GM21367 (cell line): Measurements from ENCODE around the gene RAB20.
"Not testable (repeated sequence)": the region's sequence is repeated elsewhere in the genome, so short reads cannot be mapped to it uniquely, and the experiment has no call there.

ENCODE experiments used
- ATAC-seq: cut with Tn5 transposase; IDR thresholded peaks from one replicate; pipeline ENCODE4 v1.9.1; 2021; ENCODE audit not compliant: unreplicated experiment

RAB20 gene

DNA sequence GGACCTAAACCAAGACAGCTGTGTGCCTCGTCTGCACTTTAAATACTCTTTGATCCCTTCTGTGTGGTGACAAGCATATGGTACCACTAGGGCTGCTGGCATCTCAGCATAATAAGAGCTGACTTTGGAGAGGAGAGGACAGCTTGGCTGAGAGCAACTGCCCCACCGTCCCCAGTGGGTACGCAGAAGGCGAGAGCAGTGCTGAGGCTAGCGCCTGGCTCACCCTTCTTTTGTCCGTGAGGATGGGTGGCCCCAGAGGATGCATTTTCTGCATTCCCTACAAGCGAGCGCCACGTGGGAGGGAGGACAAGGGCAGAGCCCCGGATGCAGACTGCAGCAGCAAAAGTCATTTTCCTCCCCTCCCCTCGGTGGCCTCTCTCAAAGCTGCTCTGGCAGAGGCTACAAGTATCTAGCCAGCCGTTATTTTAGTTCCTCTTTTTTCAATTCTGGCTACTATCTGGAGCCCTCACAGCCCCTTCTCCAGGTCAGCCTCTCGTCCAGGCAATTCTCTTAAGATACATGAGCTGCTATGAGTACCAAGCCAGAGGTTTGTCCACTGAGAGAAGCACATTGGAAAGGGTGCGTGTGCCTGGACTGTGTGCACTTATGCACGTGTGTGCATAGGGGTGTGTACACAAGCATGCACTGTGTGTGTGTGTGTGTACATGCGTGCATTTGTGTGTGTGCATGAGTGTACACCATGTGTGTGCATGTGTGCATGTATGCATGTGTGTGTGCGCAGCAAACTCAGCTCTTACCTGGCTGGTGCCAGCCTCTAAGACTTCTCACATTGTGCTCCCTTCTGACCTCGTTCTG lies 51.3 kb downstream of the RAB20 start:
- no peak for ATAC-seq

DNA sequence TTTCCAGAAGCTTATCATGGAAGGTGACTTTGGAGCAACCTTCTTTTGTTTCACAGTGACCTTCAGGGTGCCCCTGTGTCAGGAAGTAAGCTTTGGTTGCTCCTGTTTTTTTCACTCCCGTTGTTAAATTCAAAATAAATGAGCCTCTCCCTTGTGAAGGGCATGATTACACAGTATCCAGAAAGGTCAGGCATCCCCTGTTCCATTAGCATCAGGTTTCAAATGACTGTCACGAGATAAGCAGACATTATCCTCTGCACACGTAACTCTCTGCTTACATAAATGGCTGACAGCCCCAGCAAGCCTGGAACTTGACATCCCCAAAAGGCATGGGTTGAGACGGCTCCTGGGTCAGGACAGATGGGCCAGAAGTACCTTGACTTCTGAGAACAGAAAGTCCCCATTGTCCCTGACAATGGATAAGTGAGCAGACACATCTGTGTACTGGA lies 52.0 kb downstream of the RAB20 start:
- no peak for ATAC-seq

GRCh38 chr13:110507678-110508381 lies 53.7 kb downstream of the RAB20 start:
- no peak for ATAC-seq

DNA sequence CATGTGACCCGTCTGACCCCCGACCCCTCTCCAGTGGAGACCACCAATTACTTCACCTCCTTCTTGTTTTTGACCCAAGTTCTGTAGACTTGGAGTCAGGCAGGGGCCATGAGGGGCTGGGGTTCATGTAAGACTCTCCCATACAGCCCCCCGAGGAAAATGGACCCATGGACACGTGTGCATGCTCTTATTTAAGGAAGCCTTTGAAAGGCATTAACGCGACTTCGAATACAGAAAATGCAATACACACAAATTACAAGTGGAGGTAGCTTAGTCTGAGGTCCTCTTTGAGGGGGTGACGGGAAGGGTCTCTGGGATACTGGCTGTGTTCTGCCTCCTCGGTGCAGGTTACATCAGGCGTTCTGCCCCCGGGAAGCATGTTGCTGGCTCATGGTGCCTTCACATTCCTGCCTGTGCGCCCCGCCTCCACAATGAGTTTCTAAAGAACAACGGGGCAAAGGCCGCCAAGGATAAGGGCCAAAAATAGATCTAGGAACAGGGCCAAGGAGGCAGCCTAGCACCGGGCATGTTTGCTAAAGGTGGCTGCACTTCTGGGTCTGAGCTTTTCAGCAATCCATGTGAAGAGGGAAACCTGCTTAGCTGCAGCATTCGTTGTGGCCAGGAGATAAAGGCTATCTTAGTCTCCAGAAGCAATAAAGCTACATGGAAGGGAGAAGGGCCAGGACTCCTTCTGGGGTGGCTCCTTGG lies 54.5 kb downstream of the RAB20 start:
- ATAC-seq = no peak

DNA sequence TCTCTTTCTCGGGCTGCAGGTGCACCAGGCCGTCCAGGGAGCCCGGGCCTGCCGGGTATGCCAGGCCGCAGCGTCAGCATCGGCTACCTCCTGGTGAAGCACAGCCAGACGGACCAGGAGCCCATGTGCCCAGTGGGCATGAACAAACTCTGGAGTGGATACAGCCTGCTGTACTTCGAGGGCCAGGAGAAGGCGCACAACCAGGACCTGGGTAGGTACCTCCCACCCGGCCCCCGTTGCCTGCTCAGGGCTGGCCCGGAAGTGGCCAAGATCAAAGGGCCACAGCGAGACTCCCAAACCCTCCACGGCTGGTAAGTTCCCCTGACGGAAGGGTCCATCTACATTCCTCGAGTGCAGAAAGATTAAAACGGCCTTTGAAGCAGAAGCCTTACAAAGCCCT lies 55.1 kb downstream of the RAB20 start:
- no peak for ATAC-seq

DNA sequence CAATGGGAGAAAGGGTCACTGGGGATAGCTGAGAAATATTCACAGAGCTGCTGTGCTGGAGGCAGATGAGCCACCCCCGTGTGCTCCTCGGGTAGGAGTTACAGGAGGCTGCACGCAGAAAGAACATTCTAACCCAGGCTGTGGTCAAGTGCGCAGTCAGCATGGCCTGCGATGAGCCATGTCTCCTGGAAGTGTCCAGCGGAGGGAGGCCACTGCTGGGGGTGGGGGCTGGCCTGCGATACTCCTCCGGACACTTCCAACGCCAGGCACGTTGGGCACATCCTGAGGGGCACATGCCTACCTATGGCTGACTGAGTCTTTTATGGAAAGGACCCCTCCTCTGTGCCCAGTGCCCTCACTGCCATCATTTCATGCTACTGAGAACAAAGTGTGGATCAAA lies 55.9 kb downstream of the RAB20 start:
- no peak for ATAC-seq

GRCh38 chr13:110503979-110504499 lies 57.5 kb downstream of the RAB20 start:
- no peak for ATAC-seq

GRCh38 chr13:110503037-110503901 lies 58.3 kb downstream of the RAB20 start:
- no peak for ATAC-seq

- no peak for ATAC-seq
Observed at GRCh38 chr13:110501188-110501587, 60.3 kb downstream of the RAB20 start.

DNA sequence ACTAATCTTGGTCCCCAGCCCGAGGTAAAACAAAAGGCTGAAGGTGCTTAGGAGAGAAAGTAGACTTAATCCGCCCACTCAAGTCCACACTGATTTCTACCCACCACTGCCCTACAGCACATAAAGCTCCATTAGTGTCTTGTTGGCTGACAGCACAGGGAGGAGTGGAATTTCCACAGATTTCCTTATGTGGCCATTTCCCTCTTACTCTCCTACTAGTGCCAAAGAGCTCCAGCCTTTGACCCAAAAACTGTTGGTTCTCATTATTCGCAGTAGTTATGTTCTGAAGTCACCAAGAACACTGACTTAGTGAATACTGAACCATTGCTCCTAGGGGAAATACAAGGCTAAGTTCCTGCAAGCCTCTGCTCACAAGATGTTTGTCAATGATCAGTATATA lies 61.2 kb downstream of the RAB20 start:
- no peak for ATAC-seq

DNA sequence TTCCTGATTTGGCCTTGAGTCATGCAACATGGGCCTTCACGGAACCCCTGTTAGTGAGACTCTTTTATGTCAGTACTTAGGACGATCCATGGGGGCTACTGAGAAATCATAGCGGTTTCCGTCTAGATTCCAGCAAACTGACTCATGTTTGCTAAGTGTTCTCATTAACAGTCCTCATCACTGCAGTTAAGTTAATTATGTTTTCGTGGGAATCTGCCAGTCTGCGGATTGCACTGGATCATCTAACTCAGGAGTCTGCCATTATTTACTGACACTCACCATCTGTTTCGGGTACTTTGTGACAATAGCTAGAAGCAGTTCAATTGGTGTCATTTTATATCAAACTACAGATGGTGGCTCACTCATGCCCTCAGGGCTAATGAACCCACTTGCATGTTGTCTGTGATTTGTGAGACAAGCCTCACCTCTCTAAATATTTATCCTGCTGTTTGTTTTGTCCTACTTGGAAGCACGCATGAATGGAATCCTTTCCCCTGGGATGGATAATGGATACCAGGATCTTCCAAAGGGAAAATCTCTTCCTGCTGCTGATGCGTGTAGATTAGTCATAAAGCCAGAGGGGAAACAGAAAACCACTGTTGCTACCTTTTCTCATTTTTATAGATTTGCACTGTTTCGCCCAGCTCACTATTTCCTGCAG lies 61.8 kb downstream of the RAB20 start:
- ATAC-seq = no peak

DNA sequence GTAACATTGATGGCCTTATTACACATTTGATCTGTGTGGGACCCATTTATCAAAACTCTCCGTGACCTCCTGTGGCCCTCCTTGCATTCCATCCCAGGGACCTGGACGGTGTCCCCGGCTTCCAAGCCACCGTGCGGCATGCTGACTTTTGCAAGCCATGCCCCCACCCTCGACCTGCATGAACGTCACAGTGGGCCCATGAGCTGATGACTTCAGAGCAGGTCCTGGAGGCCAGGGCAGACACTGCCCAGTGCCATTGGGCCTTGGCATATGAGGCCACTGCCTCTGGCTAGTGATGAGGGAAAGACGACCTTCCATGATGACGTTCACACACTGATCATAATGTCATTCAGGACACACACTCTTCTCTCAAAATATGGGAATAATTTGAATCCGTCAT lies 62.8 kb downstream of the RAB20 start:
- ATAC-seq = no peak

DNA sequence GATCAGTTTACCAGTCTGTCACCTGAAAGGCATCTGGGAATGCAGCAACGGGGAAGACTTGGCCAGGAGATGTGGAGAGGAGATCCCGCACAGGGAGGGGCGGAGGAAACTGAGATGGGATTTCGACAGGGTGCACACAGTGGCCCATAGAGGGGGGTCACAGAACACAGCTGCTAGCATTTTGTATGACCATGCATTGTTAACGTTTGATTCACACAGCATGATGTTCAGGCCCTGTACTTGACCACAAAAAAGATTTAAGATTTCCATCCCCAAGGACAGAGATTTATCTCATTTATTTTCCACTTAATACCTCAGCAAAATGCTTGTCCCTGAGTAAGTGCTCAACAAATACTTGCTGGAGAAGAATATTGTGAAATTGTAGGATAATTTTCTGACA lies 63.2 kb downstream of the RAB20 start:
- no peak for ATAC-seq

GRCh38 chr13:110497896-110498295 lies 63.6 kb downstream of the RAB20 start:
- ATAC-seq = not testable (repeated sequence)

- no peak for ATAC-seq
Observed at GRCh38 chr13:110497003-110497402, 64.5 kb downstream of the RAB20 start.

DNA sequence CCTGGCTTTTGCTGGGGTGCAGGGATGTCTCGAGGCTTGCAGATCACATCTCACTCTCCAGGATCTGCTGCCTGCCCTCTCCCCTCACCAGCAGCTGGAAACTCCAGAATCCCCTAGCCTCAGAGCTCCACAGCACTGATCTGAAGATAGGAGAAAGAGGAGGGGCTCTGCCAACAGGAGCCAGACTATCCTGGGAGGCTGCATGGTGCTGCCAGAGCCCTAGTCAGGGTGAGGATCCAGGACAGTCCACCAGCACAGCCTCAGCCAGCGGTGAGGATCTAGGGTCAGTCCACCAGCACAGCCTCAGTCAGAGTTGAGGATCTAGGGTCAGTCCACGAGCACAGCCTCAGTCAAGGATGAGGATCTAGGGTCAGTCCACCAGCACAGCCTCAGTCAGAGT lies 65.2 kb downstream of the RAB20 start:
- ATAC-seq = no peak

GRCh38 chr13:110495881-110496280 lies 65.6 kb downstream of the RAB20 start:
- no peak for ATAC-seq

DNA sequence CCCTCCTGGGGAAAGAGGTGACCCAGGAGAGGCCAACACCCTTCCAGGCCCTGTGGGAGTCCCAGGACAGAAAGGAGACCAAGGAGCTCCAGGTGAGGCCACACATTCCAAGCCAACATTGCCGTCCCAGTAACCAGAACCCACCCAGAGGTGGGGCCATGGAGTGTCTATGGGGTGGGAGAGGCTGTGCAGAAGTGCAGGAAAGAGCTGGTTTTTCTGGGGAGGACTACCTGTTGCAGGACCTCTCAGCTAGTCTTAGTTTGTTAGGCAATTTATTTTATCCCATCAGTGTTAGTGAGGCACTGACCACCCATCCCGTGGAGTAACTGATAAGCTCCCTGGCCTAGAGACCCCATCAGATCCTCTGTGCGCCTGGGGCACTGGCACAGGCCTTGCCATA lies 66.1 kb downstream of the RAB20 start:
- no peak for ATAC-seq

DNA sequence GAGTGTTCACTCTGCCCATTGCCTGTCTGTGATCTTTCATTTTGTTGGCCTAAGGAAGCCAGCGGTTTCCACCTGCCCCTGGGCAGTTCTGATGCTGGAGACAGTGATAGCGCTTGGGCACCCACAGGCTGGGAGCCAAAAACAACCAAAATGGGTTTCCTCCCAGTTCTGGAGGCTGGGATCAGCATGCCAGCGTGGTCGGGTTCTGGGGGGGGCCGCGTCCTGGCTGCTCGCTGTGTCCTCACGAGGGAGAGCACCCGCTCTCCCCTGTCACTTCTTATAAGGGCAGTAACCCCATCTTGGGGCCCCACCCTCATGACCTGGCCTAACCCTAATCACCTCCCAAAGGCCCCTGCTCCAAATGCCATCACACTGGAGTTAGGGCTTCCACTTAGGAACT lies 67.9 kb downstream of the RAB20 start:
- no peak for ATAC-seq
